NCI-H748 treated with DMSO at 0.1 percent for 48 hours (cell line): ENCODE results near the gene MDM1.

Experiments used
- DNase-seq: peaks from one replicate; lab custom pipeline; 2025; lab: John Stamatoyannopoulos, UW

The MDM1 gene

DNA sequence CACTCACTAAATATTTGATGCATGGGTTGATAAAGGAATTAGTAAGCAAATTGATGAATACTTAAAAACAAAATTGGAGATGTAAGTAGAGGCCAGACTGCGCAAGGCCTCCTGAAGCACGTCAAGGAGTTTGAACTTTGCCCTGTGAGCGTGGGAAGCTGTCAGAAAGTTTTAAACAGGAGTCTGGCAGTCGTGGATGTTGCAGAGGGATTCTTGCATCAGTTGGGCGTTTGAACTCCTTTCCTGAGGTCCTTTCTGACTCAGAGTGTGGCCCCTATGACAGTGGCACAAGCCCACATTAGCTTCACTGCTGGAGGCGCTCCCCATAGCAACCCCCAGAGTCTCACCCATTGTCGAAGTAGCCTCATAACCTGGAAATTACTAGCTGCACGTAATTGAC lies 60.8 kb downstream of the MDM1 start:
- DNase-seq: no peak

DNA sequence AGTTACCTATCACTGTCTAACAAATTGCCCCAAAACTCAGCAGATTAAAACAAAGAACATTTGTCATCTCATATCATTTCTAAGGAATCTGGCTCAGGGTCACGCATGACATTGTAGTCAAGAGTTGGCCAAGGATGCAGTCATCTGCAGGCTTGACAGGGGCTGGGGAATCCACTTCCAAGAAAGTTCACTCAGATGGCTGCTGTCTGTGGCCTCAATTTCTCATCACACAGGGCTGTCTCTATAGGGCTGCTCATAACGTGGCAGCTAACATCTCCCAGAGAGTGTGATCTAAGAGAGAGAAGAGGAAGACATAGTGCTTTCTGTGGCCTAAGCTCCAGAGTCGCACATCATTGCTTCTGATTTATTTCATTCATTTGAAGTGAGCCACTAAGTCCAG lies 61.8 kb downstream of the MDM1 start:
- DNase-seq: no peak

DNA sequence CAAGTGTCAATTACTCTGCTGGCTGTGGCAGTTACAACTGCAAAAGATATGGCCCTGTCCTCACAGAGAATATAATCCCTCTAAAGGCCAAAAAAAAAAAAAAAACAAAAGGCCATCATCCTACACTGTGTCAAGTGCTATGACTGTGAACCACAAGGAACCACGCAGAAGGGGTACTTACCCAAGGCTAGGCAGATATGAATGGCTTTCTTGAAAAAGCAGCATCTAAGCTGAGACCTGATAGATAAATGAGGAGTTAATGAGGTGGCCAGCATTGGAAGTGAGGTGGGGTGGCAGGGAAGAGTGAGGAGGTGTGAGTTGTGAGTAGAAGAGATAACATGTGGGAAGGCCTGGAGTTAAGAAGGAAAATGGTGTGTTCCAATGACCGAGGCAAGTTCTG lies 62.4 kb downstream of the MDM1 start:
- no peak for DNase-seq

- no peak for DNase-seq
These were observed 63.2 kb downstream of the MDM1 start for GRCh38 chr12:68268967-68269366.

DNA sequence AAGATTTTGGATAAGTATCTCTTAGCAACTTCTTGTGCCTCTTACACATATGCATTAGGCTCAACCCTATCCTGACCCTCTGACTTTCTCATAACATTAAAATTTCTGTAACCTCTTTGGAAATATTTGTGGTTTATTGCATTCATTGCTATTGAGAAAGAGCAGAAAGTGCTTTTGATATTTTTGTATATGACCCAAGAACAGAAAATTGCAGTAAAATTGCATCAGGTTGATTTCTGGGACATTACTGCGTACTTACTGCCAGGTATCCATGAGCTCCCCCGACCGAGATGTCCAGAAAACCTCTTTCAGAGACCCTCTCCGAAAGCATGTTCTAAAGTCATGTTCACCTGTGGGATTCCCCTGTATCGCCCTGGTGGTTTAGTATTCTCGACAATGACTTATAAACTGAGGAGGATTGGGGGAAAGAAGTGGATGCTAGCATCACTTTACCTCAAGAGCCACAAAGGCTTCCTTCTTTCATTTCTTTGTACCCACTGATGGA lies 64.2 kb downstream of the MDM1 start:
- DNase-seq: no peak

DNA sequence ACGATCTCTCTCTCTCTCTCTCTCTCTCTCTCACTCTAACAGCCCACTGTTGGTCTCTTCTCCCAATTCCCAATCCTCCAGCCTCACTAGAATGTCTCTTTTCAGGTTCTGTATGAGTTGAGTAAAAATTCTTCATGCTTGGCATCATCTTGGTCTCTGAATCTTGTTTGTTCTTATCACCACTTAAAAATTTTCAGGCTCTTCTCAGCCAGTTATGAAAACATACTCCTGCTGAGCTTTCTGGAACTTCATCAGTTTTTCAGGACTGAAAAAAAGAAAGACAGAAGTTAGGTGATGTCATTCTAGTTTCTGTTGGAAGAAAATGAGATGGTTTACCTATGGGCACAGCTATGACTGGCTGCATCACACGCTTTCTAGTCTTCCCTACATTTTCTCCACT lies 67.3 kb downstream of the MDM1 start:
- DNase-seq: no peak

- DNase-seq: no peak
These were observed 67.9 kb downstream of the MDM1 start for GRCh38 chr12:68264158-68264855.

DNA sequence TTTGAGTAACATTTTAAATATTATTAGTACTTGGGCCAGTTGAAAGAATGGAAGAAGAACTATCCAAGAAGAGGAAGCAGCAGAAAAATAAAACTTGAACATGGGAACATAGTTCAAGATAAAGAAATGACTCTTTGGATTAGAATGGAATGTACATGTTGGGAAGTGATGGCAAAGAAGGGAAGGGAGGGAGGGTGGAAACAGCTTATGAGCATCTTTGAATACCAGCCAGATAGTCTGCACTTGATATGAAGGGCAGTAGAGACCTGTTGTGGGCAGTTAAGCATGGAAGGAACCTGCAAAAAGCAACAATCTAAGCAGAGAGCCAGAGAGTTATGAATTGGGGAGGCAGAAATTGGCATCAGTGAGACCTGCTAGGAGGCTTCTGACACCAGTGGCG lies 68.8 kb downstream of the MDM1 start:
- no peak for DNase-seq

DNA sequence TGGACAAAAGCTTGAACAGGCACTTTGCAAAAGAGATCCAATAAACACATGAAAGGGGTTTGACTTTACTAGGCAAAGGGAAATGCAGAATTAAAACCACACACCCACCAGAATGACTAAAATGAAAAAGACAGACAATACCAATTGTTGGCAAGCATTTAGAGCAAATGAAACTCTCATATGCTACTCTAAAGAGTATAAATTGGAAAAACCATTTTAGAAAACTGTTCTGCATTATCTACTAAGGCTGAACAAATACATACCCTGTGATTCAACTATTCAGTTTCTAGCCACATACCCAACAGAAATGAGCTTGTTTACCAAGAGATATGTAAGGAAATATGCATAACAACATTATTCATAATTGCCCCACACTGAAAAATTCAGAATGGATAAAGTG lies 70.3 kb downstream of the MDM1 start:
- no peak for DNase-seq

DNA sequence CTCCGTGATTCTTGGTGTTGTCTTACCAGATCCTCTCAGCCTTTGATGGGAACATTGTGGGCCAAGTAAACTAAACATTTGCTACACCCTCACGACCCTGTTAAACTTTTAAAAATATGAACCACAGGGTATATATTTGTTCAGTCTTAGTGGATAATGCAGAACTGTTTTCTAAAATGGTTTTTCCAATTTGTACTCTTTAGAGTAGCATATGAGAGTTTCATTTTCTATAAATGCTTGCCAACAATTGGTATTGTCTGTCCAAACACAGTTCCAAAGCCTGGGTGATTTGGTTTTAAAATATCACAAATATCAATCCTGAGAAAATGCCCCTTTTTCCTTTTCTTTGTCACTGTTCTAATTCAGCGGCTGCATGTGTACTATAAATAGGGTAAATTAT lies 72.0 kb downstream of the MDM1 start:
- no peak for DNase-seq

DNA sequence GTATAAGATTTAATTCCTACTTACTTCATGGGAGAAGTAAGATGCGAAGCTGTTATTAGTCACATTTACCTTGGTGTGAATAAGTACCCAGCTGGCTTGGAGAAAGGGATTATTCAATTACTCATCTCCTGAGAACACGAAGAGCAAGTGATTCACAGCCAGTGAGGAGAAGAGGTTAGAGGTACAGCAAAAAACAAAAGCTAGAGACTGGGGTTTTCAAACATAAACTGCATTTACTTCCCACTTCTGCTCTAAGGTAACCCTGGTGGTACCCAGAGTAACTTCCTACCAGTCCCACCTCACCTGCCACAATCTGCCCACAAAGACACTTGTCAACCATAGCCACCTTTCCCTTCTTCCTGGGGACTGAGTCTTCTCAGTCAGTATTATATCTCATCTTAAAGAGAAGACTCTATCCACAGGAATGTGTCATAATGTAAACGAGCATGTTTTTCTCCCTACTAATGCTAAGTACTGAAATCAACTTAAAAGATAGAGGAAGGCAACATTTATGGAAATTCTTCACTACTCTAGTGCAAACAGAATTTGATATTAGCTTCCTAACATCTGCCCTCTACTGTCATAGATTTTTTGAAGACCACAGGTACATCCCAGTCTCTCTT lies 72.7 kb downstream of the MDM1 start:
- DNase-seq: no peak

DNA sequence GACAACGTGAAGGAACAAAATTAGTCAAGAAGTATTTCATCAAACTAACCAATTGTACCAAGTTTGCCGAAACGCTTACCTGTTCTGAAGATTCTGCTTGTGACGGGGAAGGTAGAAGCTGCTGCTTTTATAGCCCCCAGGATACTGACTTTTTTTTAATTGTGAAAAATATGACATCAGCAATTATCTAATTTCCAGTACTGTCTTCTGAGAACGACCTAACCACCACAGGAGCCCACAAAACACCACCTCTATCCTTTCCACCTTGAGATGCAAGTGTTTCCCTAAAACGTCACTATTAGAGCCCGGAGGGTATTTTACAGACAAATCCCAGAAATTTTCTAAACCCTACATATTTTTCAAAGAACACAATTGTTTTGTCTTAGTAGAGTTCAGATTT lies 78.7 kb downstream of the MDM1 start, which contains the start of gene IL22:
IL22 (minus strand) TSS at position 101 of the 400 bp plus-strand sequence. CDS start 156 bp downstream, outside the sequence.
- DNase-seq: no peak

DNA sequence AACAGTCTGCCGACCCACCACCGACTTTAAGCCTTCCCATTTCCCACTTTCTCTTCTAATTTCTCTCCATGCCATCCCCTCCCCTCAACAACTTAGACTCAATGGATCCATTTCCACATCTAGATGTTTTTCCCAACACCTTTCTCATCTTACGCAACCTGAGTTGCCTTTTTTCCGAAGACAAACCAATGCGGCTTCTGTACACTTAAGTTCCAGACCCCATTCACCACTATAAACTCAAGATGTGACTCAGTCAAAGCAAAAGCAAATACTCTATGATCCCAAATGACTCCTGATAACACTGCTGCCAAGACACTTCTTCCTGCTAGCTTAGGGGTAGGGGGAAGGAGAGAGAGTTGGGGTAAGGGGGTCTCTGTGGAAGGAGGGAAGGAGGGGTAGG lies 80.1 kb downstream of the MDM1 start:
- DNase-seq: no peak

GRCh38 chr12:68250454-68250853 lies 81.7 kb downstream of the MDM1 start:
- DNase-seq: no peak

DNA sequence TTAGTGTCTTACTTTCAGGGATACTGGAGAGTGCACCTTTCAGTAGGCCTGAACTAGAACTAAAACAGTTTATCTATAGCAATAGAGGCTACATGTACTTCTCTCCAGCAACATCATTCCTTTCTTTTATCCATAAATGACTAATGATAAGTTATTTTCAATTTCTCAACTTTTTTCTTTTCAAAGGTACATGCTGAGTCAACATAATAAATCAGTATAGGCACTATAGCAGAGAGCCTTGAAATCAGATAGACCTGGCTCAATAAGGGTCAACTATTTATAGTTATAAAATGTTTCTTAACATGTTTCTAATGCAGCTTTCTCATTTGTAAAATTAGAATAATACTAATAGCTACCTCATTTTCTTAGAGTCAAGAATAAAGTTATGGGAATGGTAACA lies 84.4 kb downstream of the MDM1 start:
- DNase-seq: no peak

DNA sequence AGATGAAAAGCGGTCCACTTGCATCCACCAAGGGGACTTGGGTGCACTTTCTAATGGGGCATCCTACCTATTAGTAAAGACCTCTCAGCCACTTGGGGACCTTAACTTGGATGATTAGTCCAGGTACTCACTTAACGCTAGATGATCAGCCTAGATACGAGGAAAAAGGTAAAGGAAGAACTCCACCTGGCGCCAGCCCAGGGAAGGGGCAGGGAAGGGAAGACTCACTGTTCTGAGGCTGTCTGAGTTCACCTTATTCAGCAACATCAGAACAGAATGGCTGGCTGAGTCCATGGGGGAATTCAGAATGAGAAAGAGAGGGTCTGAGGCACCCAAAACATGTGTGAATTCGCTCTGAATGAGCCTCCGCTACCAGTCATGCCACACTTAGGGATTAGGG lies 85.8 kb downstream of the MDM1 start:
- no peak for DNase-seq

GRCh38 chr12:68245180-68246021 lies 86.8 kb downstream of the MDM1 start:
- no peak for DNase-seq
